Hepatocyte (in vitro differentiated cells): Measurements from ENCODE around the gene DCAF4.

Experiments
- CTCF ChIP-seq: fragments of 200-600 bp; sonication (generic); IDR thresholded peaks from 2 replicates; pipeline ENCODE4 v1.5.1; 2016; ENCODE audit warnings: antibody characterized with exemption, mild to moderate bottlenecking; ENCODE audit not compliant: poor library complexity
- EZH2 ChIP-seq: fragments of 200-600 bp; sonication (generic); IDR thresholded peaks from 2 replicates; pipeline ENCODE4 v1.6.1; 2016; ENCODE audit warnings: antibody characterized with exemption, mild to moderate bottlenecking, borderline replicate concordance
- EZH2phosphoT487 ChIP-seq: fragments of 200-600 bp; sonication (generic); IDR thresholded peaks from one replicate; pipeline ENCODE4 v1.6.1; 2018; ENCODE audit warnings: antibody characterized with exemption, mild to moderate bottlenecking, low read depth, moderate library complexity; ENCODE audit not compliant: unreplicated experiment, severe bottlenecking

- no peak for TF ChIP-seq CTCF
- TF ChIP-seq EZH2 = no peak
- no peak for TF ChIP-seq EZH2phosphoT487
Observed at GRCh38 chr14:72962829-72963312, 36.6 kb downstream of the DCAF4 start.
